ENCODE results near the gene SHROOM1. TPM values are rescaled to one million over a fixed set of nuclear protein-coding genes. Genes with fewer than 3 reads are reported as not detected.

SHROOM1 gene
- polyA plus RNA-seq, 1 donor from 2014 or later = 1.8 TPM

- no peak overlapping the region for H3K9ac ChIP-seq (ENCODE audit: low read length)
Measured at GRCh38 chr5:132819468-132819867, 11.0 kb downstream of the SHROOM1 start.

DNA sequence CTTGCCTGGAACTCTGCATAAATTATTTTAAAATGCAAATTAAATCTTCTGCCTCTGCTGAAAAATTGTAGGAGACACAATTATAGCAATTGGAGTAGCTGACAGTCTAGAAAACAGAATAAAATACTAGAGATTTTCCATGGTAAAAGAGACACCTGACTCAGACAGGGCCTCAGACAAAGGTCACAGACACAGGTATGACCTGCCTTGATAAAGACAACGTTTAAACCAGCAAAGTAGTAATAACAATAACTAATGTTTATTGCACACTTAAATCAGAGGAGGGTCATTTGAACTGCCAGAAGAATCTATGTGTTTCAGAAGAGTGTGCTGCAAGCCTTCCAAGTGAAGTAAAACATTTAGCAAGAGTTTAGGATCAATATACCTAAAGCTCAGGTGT lies 13.4 kb downstream of the SHROOM1 start:
- no peaks in the 10 kb centered on the region for H3K36me3 ChIP-seq (ENCODE audit: insufficient read depth, low read length)
- H3F3A ChIP-seq (ENCODE audit: insufficient read depth, low read length, poor library complexity, severe bottlenecking) = no peaks in the 10 kb centered on the region
- H2AFZ ChIP-seq (ENCODE audit: low read depth, low read length) = no peak overlapping the region
- H3K4me2 ChIP-seq (ENCODE audit: low read length) = no peak overlapping the region
- no peak overlapping the region for H3K4me3 ChIP-seq (ENCODE audit: low read length)
- no peaks in the 10 kb centered on the region for H4K20me1 ChIP-seq (ENCODE audit: insufficient read depth)
- H3K27me3 ChIP-seq (ENCODE audit: insufficient read depth, low read depth, low read length) = peaks cover 29% of the 10 kb centered on the region
- H3K27ac ChIP-seq (ENCODE audit: low read length) = no peak overlapping the region
- H3K79me2 ChIP-seq (replicated peaks; ENCODE audit: insufficient read depth, low read length) = no peaks in the 10 kb centered on the region
- peaks cover 5% of the 10 kb centered on the region for H3K9me3 ChIP-seq (ENCODE audit: low read length)
- no peak overlapping the region for H3K9ac ChIP-seq (ENCODE audit: low read length)
- TF ChIP-seq TAF1 (IDR thresholded peaks at IDR 0.05; ENCODE audit: low read depth) (no peak), EZH2 (IDR thresholded peaks at IDR 0.05; ENCODE audit: borderline replicate concordance, insufficient read depth, low read length, poor library complexity, severe bottlenecking) (no peak), CTCF (IDR thresholded peaks at IDR 0.05; ENCODE audit: poor library complexity, severe bottlenecking) (no peak), MXI1 (conservative IDR thresholded peaks at IDR 0.05; ENCODE audit: poor library complexity, severe bottlenecking) (no peak)
- no peaks in the 10 kb centered on the region for H3K9me2 ChIP-seq (ENCODE audit: insufficient read depth, low read length)

More at GRCh38 chr5:132819468-132819867, 11.0 kb downstream of the SHROOM1 start:
- H3K4me2 ChIP-seq (ENCODE audit: low read length) = no peak overlapping the region
- no peaks in the 10 kb centered on the region for H3F3A ChIP-seq (ENCODE audit: insufficient read depth, low read length, poor library complexity, severe bottlenecking)
- H3K9me3 ChIP-seq (ENCODE audit: low read length) = peaks cover 5% of the 10 kb centered on the region
- H3K27ac ChIP-seq (ENCODE audit: low read length) = no peak overlapping the region
- H3K27me3 ChIP-seq (ENCODE audit: insufficient read depth, low read depth, low read length) = peaks cover 26% of the 10 kb centered on the region
- H2AFZ ChIP-seq (ENCODE audit: low read depth, low read length) = no peak overlapping the region
- H3K79me2 ChIP-seq (replicated peaks; ENCODE audit: insufficient read depth, low read length) = no peaks in the 10 kb centered on the region
- no peaks in the 10 kb centered on the region for H4K20me1 ChIP-seq (ENCODE audit: insufficient read depth)
- H3K36me3 ChIP-seq (ENCODE audit: insufficient read depth, low read length) = no peaks in the 10 kb centered on the region
- TF ChIP-seq EP300 (conservative IDR thresholded peaks at IDR 0.05; ENCODE audit: poor library complexity, severe bottlenecking) = no peak
- no peak for TF ChIP-seq CTCF (IDR thresholded peaks at IDR 0.05; ENCODE audit: poor library complexity, severe bottlenecking)
- no peak for TF ChIP-seq TAF1 (IDR thresholded peaks at IDR 0.05; ENCODE audit: low read depth)
- TF ChIP-seq MXI1 (conservative IDR thresholded peaks at IDR 0.05; ENCODE audit: poor library complexity, severe bottlenecking) = no peak
- TF ChIP-seq, protein P1, sequence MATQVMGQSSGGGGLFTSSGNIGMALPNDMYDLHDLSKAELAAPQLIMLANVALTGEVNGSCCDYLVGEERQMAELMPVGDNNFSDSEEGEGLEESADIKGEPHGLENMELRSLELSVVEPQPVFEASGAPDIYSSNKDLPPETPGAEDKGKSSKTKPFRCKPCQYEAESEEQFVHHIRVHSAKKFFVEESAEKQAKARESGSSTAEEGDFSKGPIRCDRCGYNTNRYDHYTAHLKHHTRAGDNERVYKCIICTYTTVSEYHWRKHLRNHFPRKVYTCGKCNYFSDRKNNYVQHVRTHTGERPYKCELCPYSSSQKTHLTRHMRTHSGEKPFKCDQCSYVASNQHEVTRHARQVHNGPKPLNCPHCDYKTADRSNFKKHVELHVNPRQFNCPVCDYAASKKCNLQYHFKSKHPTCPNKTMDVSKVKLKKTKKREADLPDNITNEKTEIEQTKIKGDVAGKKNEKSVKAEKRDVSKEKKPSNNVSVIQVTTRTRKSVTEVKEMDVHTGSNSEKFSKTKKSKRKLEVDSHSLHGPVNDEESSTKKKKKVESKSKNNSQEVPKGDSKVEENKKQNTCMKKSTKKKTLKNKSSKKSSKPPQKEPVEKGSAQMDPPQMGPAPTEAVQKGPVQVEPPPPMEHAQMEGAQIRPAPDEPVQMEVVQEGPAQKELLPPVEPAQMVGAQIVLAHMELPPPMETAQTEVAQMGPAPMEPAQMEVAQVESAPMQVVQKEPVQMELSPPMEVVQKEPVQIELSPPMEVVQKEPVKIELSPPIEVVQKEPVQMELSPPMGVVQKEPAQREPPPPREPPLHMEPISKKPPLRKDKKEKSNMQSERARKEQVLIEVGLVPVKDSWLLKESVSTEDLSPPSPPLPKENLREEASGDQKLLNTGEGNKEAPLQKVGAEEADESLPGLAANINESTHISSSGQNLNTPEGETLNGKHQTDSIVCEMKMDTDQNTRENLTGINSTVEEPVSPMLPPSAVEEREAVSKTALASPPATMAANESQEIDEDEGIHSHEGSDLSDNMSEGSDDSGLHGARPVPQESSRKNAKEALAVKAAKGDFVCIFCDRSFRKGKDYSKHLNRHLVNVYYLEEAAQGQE (IDR thresholded peaks at IDR 0.05; ENCODE audit: borderline replicate concordance) = no peak
- no peak for TF ChIP-seq SMC3 (conservative IDR thresholded peaks at IDR 0.05; ENCODE audit: poor library complexity)
- H3K9me2 ChIP-seq (ENCODE audit: insufficient read depth, low read length) = no peaks in the 10 kb centered on the region
- H3K4me3 ChIP-seq (ENCODE audit: low read length) = no peak overlapping the region
